Mesendoderm (in vitro differentiated cells): Measurements from ENCODE around the gene TMC8.

ENCODE experiments used
- DNase-seq: peaks from one replicate; pipeline ENCODE4 v3.0.0; 2013
- H2AK5ac ChIP-seq: 2 replicates; pipeline ENCODE4 v1.6.1; 2013; ENCODE audit warnings: low read length, inconsistent platforms
- H2BK120ac ChIP-seq: 2 replicates; pipeline ENCODE4 v1.6.1; 2013; ENCODE audit warnings: low read depth, mild to moderate bottlenecking, low read length, moderate library complexity, mixed read lengths
- H2BK15ac ChIP-seq: replicated peaks from 2 replicates; pipeline ENCODE4 v1.6.1; 2013; ENCODE audit warnings: low read depth, mild to moderate bottlenecking, moderate library complexity
- H2BK5ac ChIP-seq: 2 replicates; pipeline ENCODE4 v1.6.1; 2013; ENCODE audit warnings: low read length, inconsistent platforms
- H3K18ac ChIP-seq: 2 replicates; pipeline ENCODE4 v1.6.1; 2013; ENCODE audit warnings: mild to moderate bottlenecking, low read length, mixed read lengths
- H3K23ac ChIP-seq: one replicate; pipeline ENCODE4 v1.6.1; 2013; ENCODE audit warnings: low read length
- H3K27ac ChIP-seq: 2 replicates; pipeline ENCODE4 v1.5.1; 2013; ENCODE audit warnings: low read depth, mild to moderate bottlenecking, inconsistent platforms, low read length, moderate library complexity
- H3K27me3 ChIP-seq: 2 replicates; pipeline ENCODE4 v1.6.1; 2013; ENCODE audit warnings: low read length, control low read depth, mild to moderate bottlenecking, inconsistent platforms; ENCODE audit not compliant: insufficient read depth, poor library complexity
- H3K36me3 ChIP-seq: 2 replicates; pipeline ENCODE4 v1.6.1; 2013; ENCODE audit warnings: low read length, inconsistent platforms; ENCODE audit not compliant: control insufficient read depth, insufficient read depth
- H3K4ac ChIP-seq: one replicate; pipeline ENCODE4 v1.6.1; 2013; ENCODE audit warnings: low read depth, mild to moderate bottlenecking, low read length, moderate library complexity
- H3K4me1 ChIP-seq: 2 replicates; pipeline ENCODE4 v1.6.1; 2013; ENCODE audit warnings: low read depth, low read length, inconsistent platforms; ENCODE audit not compliant: control insufficient read depth
- H3K4me2 ChIP-seq: 2 replicates; pipeline ENCODE4 v1.6.1; 2013; ENCODE audit warnings: low read length
- H3K4me3 ChIP-seq: 2 replicates; pipeline ENCODE4 v1.5.1; 2013; ENCODE audit warnings: mild to moderate bottlenecking, low read length
- H3K56ac ChIP-seq: one replicate; pipeline ENCODE4 v1.6.1; 2013; ENCODE audit warnings: low read length
- H3K79me1 ChIP-seq: 2 replicates; pipeline ENCODE4 v1.6.1; 2013; ENCODE audit warnings: low read length, inconsistent platforms
- H3K79me2 ChIP-seq: 2 replicates; pipeline ENCODE4 v1.6.1; 2013; ENCODE audit warnings: mild to moderate bottlenecking, low read length; ENCODE audit not compliant: control insufficient read depth, insufficient read depth
- H3K9ac ChIP-seq: 2 replicates; pipeline ENCODE4 v1.6.1; 2013; ENCODE audit warnings: low read length, inconsistent platforms
- H4K5ac ChIP-seq: one replicate; pipeline ENCODE4 v1.6.1; 2013; ENCODE audit warnings: low read length
- H4K8ac ChIP-seq: one replicate; pipeline ENCODE4 v1.6.1; 2013; ENCODE audit warnings: low read depth, mild to moderate bottlenecking, control low read depth, low read length, moderate library complexity
- WGBS: extraction: QIAGEN DNeasy Blood & Tissue Kit; methylation state at CpG from one replicate; pipeline ENCODE4 v1.1.7; 2013; ENCODE audit warnings: low lambda C conversion rate, missing lambda C conversion rate; ENCODE audit not compliant: insufficient coverage; ENCODE audit errors: extremely low coverage; 5-methylcytosine and 5-hydroxymethylcytosine counted together

Gene TMC8

DNA sequence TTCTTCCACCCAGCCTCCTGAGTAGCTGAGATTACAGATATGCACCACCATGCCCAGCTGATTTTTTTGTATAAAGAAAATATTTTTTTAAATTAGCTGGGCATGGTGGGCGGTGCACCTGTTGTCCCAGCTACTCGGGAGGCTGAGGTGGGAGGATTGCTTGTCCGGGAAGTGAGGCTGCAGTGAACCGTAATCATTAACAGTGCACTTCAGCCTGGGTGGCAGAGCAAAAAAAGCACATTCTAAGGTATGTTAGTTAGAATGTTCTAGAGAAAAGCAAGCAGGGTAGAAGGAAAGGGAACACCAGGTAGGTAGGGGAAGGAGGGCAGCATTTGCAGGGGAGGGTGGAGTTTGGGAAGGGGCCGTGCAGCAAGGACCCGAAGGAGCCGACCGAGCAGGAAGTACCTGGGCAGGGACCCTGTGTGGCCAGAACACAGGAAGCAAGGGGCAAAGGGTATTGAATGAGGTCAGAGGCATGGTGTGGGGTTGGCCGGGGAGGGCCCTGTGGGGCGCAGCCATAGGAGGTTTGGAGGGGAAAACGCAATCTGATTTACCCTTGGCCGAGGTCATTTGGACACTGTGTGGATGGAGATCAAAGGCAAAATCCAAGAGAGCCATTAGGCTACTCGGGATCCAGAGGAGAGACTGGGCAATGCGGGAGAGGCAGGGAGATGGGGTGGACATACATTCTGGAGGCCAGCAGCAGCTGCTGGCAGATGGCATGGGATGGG, 17.9 kb downstream of the TMC8 start:
- no CpG with 5 or more reads among the region's 14 CpGs for WGBS
- Histone ChIP-seq H2BK5ac (no peak overlapping the region), H2AK5ac (no peak overlapping the region), H3K79me2 (no peaks in the 10 kb centered on the region), H4K8ac (no peak overlapping the region), H2BK15ac (no peak overlapping the region), H3K23ac (no peak overlapping the region), H3K27me3 (no peaks in the 10 kb centered on the region), H3K4me3 (no peak overlapping the region), H3K4me1 (no peaks in the 10 kb centered on the region), H3K56ac (no peak overlapping the region), H3K79me1 (no peaks in the 10 kb centered on the region), H3K4ac (no peak overlapping the region), H3K9ac (no peak overlapping the region), H3K18ac (no peak overlapping the region), H3K36me3 (no peaks in the 10 kb centered on the region), H3K27ac (no peak overlapping the region), H2BK120ac (no peak overlapping the region), H3K4me2 (no peak overlapping the region), H4K5ac (no peak overlapping the region)
- DNase-seq: no peak

DNA sequence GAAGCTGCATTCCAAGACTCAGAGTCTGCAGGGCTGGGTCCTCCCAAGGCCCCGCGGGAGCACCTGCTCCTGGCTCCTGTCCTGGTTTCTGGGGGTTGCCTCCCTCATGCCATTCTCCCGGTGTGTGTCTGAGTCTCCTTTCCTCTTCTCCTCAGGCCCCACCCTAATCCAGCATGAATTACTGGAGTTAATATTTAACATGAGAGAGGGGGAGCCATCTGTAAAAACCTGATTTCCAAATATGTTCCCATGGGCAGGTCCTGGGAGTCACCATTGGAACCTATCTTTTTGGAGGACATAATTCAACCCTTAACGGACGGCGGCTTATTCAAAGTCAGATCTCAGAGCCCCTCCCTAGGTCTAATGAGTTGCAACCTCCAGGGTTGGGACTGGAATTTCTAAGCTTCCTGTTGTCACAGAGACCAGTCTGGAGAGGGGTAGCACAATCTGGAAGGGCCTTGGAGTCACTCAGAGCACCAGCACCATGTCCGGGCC, 21.0 kb downstream of the TMC8 start:
- no peaks in the 10 kb centered on the region for H3K79me1 ChIP-seq
- no peak overlapping the region for H3K4me2 ChIP-seq
- H4K8ac ChIP-seq: no peak overlapping the region
- H3K27ac ChIP-seq: no peak overlapping the region
- no peak overlapping the region for H2BK15ac ChIP-seq
- H2AK5ac ChIP-seq: no peak overlapping the region
- no peaks in the 10 kb centered on the region for H3K4me1 ChIP-seq
- H3K36me3 ChIP-seq: no peaks in the 10 kb centered on the region
- no peak overlapping the region for H3K23ac ChIP-seq
- WGBS: no CpG with 5 or more reads among the region's 7 CpGs
- DNase-seq: no peak
- no peak overlapping the region for H3K18ac ChIP-seq
- no peak overlapping the region for H3K56ac ChIP-seq
- H2BK120ac ChIP-seq: no peak overlapping the region
- no peak overlapping the region for H2BK5ac ChIP-seq
- H3K4ac ChIP-seq: no peak overlapping the region
- H4K5ac ChIP-seq: no peak overlapping the region
- H3K79me2 ChIP-seq: no peaks in the 10 kb centered on the region
- no peaks in the 10 kb centered on the region for H3K27me3 ChIP-seq
- no peak overlapping the region for H3K4me3 ChIP-seq
- no peak overlapping the region for H3K9ac ChIP-seq

- H3K36me3 ChIP-seq: no peaks in the 10 kb centered on the region
- H3K4me3 ChIP-seq: no peak overlapping the region
- no CpG with 5 or more reads among the region's 11 CpGs for WGBS
- no peak overlapping the region for H3K4me2 ChIP-seq
- H2AK5ac ChIP-seq: no peak overlapping the region
- H2BK120ac ChIP-seq: no peak overlapping the region
- H2BK5ac ChIP-seq: no peak overlapping the region
- H3K9ac ChIP-seq: no peak overlapping the region
- no peak overlapping the region for H4K5ac ChIP-seq
- DNase-seq: no peak
- no peak overlapping the region for H2BK15ac ChIP-seq
- no peak overlapping the region for H3K23ac ChIP-seq
- no peak overlapping the region for H3K4ac ChIP-seq
- H3K56ac ChIP-seq: no peak overlapping the region
- no peak overlapping the region for H3K27ac ChIP-seq
- H3K18ac ChIP-seq: no peak overlapping the region
- no peaks in the 10 kb centered on the region for H3K27me3 ChIP-seq
- no peak overlapping the region for H4K8ac ChIP-seq
- H3K4me1 ChIP-seq: no peaks in the 10 kb centered on the region
- H3K79me2 ChIP-seq: no peaks in the 10 kb centered on the region
- no peaks in the 10 kb centered on the region for H3K79me1 ChIP-seq
These were observed 24.6 kb downstream of the TMC8 start for GRCh38 chr17:78154903-78155811.

GRCh38 chr17:78159575-78160158, 29.1 kb downstream of the TMC8 start:
- no peak overlapping the region for H3K23ac ChIP-seq
- no peak overlapping the region for H3K4me3 ChIP-seq
- no peak overlapping the region for H3K4ac ChIP-seq
- H2BK5ac ChIP-seq: no peak overlapping the region
- H3K18ac ChIP-seq: no peak overlapping the region
- H4K8ac ChIP-seq: no peak overlapping the region
- no peaks in the 10 kb centered on the region for H3K4me1 ChIP-seq
- no peak overlapping the region for H2BK120ac ChIP-seq
- H4K5ac ChIP-seq: no peak overlapping the region
- no peak overlapping the region for H3K9ac ChIP-seq
- H3K4me2 ChIP-seq: no peak overlapping the region
- H3K27ac ChIP-seq: no peak overlapping the region
- no peaks in the 10 kb centered on the region for H3K36me3 ChIP-seq
- H3K56ac ChIP-seq: no peak overlapping the region
- no peaks in the 10 kb centered on the region for H3K79me1 ChIP-seq
- no peaks in the 10 kb centered on the region for H3K79me2 ChIP-seq
- no peak for DNase-seq
- H2AK5ac ChIP-seq: no peak overlapping the region
- no peak overlapping the region for H2BK15ac ChIP-seq
- WGBS: no CpG with 5 or more reads among the region's 10 CpGs
- H3K27me3 ChIP-seq: no peaks in the 10 kb centered on the region

GRCh38 chr17:78163881-78164747, 33.5 kb downstream of the TMC8 start:
- WGBS: no CpG with 5 or more reads among the region's 22 CpGs
- H3K9ac ChIP-seq: no peak overlapping the region
- no peak overlapping the region for H2BK15ac ChIP-seq
- H2BK120ac ChIP-seq: no peak overlapping the region
- no peak overlapping the region for H2AK5ac ChIP-seq
- H3K4me3 ChIP-seq: no peak overlapping the region
- DNase-seq: no peak
- no peak overlapping the region for H3K27ac ChIP-seq
- no peak overlapping the region for H2BK5ac ChIP-seq
- no peaks in the 10 kb centered on the region for H3K79me1 ChIP-seq
- no peak overlapping the region for H3K4me2 ChIP-seq
- no peak overlapping the region for H4K5ac ChIP-seq
- no peak overlapping the region for H3K56ac ChIP-seq
- no peaks in the 10 kb centered on the region for H3K27me3 ChIP-seq
- H3K23ac ChIP-seq: no peak overlapping the region
- H3K79me2 ChIP-seq: no peaks in the 10 kb centered on the region
- H3K18ac ChIP-seq: no peak overlapping the region
- no peaks in the 10 kb centered on the region for H3K36me3 ChIP-seq
- no peak overlapping the region for H4K8ac ChIP-seq
- H3K4me1 ChIP-seq: no peaks in the 10 kb centered on the region
- H3K4ac ChIP-seq: no peak overlapping the region
